Tracheal epithelial cell (primary cell): ENCODE results near the gene PCDHA1. TPM values are rescaled to one million over a fixed set of nuclear protein-coding genes. Genes with fewer than 3 reads are reported as not detected.

Experiments used
- total RNA-seq: library from RNA; depleted of rRNA; stranded (reverse); fragments of >200 nt; gene quantifications from 2 replicates; pipeline ENCODE4 v1.2.1, GENCODE V29; 2014

The PCDHA1 gene
- total RNA-seq = not detected in 2 replicates

GRCh38 chr5:140785905-140786686, at the start of gene PCDHA1:
TSS of gene PCDHA1 (plus strand) at chr5:140786140.

GRCh38 chr5:140794595-140795258, 8.8 kb downstream of the PCDHA1 start, which contains the start of gene PCDHA2:
TSS of gene PCDHA2 (plus strand) at chr5:140794852.

GRCh38 chr5:140800816-140801493, 15.0 kb downstream of the PCDHA1 start, which contains the start of gene PCDHA3:
TSS of gene PCDHA3 (plus strand) at chr5:140801057.

DNA sequence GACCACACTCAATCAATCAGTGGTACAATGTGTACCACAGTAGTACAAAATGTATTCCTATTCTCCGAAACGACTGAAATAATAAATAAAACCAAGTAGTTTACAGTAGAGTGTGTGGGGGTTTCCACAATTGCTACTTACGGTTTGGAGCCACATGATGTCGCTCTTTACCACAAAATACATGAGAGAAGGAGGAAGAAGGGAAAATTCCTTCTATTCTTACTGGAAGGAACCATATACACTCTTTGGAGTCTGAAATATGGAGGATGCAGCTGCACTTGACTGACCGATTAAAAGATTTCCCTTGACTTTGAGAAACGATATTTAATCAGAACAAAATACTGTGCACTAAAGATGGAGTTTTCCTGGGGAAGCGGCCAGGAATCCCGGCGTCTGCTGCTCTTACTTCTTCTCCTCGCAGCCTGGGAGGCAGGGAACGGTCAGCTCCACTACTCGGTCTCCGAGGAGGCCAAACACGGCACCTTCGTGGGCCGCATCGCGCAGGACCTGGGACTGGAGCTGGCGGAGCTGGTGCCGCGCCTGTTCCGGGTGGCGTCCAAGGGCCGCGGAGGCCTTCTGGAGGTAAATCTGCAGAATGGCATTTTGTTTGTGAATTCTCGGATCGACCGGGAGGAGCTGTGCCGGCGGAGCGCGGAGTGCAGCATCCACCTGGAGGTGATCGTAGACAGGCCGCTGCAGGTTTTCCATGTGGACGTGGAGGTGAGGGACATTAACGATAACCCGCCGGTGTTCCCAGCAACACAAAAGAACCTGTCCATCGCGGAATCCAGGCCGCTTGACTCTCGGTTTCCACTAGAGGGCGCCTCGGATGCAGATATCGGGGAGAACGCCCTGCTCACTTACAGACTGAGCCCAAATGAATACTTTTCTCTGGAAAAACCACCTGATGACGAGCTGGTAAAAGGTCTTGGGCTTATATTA, 21.2 kb downstream of the PCDHA1 start, which contains the start of gene PCDHA4:
Gene PCDHA4, plus strand, starts transcription at position 235 of the 942 bp plus-strand sequence.

DNA sequence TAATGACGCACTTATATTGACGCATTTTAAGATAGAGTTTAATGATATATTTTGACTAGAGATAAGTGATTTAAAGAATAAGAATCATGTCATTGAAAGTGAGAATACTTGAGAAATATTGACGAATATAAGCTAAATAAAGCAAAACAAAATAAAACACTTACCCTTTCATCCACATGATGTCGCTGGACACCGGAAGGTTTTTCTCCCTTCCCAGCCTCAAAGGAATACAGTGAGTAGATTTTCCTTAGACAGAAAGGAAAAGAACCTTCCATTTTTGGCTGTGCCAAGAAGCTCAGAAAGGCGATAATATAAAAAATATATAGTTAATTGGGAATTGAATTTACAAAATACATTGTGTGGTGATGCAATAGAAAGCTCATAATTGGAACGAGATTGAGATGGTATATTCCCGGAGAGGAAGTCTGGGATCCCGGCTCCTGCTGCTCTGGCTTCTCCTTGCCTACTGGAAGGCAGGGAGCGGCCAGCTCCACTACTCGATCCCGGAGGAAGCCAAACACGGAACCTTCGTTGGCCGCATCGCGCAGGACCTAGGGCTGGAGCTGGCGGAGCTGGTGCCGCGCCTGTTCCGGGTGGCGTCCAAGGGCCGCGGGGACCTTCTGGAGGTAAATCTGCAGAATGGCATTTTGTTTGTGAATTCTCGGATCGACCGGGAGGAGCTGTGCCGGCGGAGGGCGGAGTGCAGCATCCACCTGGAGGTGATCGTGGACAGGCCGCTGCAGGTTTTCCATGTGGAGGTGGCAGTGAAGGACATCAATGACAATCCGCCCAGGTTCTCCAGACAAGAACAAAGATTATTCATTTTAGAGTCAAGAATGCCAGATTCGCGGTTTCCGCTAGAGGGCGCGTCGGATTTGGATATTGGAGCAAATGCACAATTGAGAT, 35.7 kb downstream of the PCDHA1 start, which contains the start of gene PCDHA5:
Gene PCDHA5, plus strand, starts transcription at position 239 of the 906 bp plus-strand sequence.

GRCh38 chr5:140827704-140828361, 41.9 kb downstream of the PCDHA1 start, which contains the start of gene PCDHA6:
TSS of gene PCDHA6 (plus strand) at chr5:140827960. CDS start at chr5:140828092, 132 bp downstream.

DNA sequence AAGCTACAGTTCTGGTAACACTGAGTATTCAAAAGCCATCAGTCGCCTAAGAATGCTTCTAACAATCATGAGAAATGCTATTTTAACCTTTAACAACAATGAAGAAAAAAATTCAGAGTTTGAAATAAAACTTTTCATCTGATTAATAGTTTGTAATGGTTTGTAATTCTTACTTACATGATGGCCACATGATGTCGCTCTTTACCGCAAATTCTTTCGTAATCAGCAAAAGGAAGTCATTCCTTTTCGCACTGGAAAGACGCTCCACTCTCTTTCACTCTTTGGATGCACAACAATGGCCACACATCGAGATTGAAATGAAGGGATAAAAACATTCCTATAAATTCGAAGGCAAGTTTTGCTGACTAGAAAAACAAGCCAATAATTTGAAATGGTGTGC, 48.1 kb downstream of the PCDHA1 start, which contains the start of gene PCDHA7:
Gene PCDHA7, plus strand, starts transcription at position 277 of the 400 bp plus-strand sequence. Its CDS starts 115 bp downstream, at position 392.

GRCh38 chr5:140840978-140841962, 55.3 kb downstream of the PCDHA1 start, which contains the start of gene PCDHA8:
TSS of gene PCDHA8 (plus strand) at chr5:140841187. CDS start at chr5:140841322, 135 bp downstream.

DNA sequence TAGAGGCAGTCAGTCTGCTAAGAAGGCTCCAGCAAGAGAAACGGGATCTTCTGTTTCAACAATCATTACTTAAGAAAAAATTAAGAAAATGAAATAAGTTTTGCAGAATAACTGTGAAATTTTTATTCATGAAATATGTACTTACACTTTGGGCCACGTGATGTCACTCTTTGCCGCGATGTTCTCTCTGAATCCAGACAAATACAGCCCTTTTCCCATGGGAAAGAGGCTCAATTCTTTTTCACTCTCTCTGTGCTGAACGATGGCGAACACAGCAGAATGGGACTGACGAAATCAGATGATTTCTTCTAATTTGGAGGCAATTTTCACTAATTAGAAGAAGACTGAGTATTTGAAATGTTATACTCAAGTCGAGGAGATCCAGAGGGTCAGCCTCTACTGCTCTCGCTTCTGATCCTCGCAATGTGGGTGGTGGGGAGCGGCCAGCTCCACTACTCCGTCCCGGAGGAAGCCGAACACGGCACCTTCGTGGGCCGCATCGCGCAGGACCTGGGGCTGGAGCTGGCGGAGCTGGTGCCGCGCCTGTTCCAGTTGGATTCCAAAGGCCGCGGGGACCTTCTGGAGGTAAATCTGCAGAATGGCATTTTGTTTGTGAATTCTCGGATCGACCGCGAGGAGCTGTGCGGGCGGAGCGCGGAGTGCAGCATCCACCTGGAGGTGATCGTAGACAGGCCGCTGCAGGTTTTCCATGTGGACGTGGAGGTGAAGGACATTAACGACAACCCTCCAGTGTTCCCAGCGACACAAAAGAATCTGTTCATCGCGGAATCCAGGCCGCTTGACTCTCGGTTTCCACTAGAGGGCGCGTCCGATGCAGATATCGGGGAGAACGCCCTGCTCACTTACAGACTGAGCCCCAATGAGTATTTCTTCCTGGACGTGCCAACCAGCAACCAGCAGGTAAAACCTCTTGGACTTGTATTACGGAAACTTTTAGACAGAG, 62.5 kb downstream of the PCDHA1 start, which contains the start of gene PCDHA9:
Gene PCDHA9, plus strand, starts transcription at position 244 of the 964 bp plus-strand sequence. Its CDS starts 114 bp downstream, at position 358.

GRCh38 chr5:140855772-140856674, 70.1 kb downstream of the PCDHA1 start, which contains the start of gene PCDHA10:
TSS of gene PCDHA10 (plus strand) at chr5:140855897. CDS start at chr5:140856049, 152 bp downstream.

DNA sequence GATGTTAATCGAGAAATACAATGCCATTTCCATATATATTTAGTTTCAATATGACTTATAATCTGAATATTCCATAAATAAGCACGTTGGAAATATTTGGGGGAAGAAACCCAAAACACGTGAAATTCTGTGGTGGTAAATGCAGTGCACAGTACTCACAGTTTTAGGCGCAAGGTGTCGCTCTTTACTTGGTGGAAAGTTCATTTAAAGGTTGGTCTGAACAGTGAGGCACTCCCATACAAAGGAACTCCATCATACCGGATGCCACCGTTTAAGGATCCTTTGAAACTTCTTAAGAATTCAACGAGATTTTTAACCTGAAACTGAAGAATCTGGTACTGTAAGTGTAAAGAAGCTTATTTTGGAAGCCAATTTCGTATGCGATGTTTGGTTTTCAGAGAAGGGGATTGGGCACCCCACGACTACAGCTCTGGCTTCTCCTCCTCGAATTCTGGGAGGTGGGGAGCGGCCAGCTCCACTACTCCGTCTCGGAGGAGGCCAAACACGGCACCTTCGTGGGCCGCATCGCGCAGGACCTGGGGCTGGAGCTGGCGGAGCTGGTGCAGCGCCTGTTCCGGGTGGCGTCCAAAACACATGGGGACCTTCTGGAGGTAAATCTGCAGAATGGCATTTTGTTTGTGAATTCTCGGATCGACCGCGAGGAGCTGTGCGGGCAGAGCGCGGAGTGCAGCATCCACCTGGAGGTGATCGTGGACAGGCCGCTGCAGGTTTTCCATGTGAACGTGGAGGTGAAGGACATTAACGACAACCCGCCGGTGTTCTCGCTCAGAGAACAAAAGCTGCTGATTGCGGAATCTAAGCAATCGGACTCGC, 83.0 kb downstream of the PCDHA1 start, which contains the start of gene PCDHA11:
Gene PCDHA11, plus strand, starts transcription at position 237 of the 834 bp plus-strand sequence. Its CDS starts 147 bp downstream, at position 384.

DNA sequence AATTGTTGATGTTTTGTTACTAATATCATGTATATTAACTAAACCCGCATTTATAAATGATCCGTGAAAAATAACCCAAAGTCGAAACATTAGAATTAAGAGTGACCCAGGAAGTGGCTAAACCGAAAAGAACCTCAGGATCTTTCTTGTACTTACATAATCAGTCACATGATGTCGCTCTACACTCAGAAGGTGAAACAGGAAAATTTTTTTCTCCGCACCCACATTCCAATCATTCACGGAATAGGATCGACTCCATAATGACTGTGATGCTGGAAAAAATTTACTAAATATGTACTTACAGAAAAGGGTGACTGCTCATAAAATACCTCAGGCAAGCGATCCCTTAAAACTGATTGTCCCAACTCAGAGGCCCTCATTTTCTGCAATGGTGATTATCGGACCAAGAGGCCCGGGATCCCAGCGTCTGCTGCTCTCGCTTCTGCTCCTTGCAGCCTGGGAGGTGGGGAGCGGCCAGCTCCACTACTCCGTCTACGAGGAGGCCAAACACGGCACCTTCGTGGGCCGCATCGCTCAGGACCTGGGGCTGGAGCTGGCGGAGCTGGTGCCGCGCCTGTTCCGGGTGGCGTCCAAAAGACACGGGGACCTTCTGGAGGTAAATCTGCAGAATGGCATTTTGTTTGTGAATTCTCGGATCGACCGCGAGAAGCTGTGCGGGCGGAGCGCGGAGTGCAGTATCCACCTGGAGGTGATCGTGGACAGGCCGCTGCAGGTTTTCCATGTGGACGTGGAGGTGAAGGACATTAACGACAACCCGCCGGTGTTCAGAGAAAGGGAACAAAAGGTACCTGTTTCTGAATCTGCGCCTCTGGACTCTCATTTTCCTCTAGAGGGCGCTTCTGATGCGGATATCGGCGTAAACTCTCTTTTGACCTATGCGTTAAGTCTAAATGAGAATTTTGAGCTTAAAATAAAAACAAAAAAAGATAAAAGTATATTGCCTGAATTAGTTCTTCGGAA, 89.4 kb downstream of the PCDHA1 start, which contains the start of gene PCDHA12:
Gene PCDHA12, plus strand, starts transcription at position 224 of the 981 bp plus-strand sequence. Its CDS starts 165 bp downstream, at position 389.

DNA sequence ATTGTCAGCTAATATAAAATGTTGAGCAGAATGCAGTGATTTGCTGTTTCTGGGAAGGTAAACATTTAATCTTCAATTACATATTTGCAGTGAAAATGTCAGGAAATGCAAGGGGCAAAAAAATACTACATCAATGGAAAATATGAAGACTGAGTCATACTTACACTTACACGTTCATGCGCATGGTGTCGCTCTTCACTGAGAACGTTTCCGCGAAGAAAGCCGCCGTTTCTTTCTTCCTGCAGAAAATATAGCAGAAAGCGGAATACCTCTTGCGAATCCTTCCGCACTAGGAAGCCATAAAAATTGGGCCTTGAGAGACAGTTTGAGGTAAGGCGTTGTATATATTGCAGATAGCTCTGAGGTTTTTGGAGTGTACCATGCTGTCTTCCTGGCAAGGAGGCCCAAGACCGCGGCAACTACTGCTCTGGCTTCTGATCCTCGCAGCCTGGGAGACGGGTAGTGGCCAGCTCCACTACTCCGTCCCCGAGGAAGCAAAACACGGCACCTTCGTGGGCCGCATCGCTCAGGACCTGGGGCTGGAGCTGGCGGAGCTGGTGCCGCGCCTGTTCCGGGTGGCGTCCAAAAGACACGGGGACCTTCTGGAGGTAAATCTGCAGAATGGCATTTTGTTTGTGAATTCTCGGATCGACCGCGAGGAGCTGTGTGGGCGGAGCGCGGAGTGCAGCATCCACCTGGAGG, 96.1 kb downstream of the PCDHA1 start, which contains the start of gene PCDHA13:
Gene PCDHA13, plus strand, starts transcription at position 236 of the 702 bp plus-strand sequence. Its CDS starts 145 bp downstream, at position 381.

